AG09319 (cell line): ENCODE data around the gene SLC28A1.

Source experiments
- DNase-seq: peaks from one replicate; pipeline ENCODE4 v3.0.0-alpha.2; 2010; ENCODE audit warnings: low read depth; ENCODE audit errors: extremely low read depth
- CTCF ChIP-seq: IDR thresholded peaks from 2 replicates; pipeline ENCODE4 v1.5.1; 2011; ENCODE audit warnings: low read depth, mild to moderate bottlenecking, inconsistent platforms, low read length, moderate library complexity

SLC28A1 gene

GRCh38 chr15:84883916-84884781 is at the start of gene SLC28A1:
SLC28A1 (plus strand) TSS chr15:84884662; CDS start chr15:84887761, 3,099 bp downstream.
- TF ChIP-seq CTCF = no peak
- no peak for DNase-seq

GRCh38 chr15:84834969-84835368 is 49.5 kb upstream of the SLC28A1 start:
- no peak for DNase-seq
- TF ChIP-seq CTCF = no peak

GRCh38 chr15:84835661-84836337 is 48.7 kb upstream of the SLC28A1 start:
- no peak for TF ChIP-seq CTCF
- DNase-seq = no peak

- DNase-seq = no peak
These were observed 47.6 kb upstream of the SLC28A1 start for GRCh38 chr15:84836844-84837243.

GRCh38 chr15:84839714-84840113 is 44.7 kb upstream of the SLC28A1 start:
- no peak for DNase-seq
- TF ChIP-seq CTCF = no peak

More at GRCh38 chr15:84836844-84837243, 47.6 kb upstream of the SLC28A1 start:
- no peak for TF ChIP-seq CTCF

- no peak for TF ChIP-seq CTCF
- no peak for DNase-seq
These were observed 44.2 kb upstream of the SLC28A1 start for GRCh38 chr15:84840255-84840654.
